ENCODE measurements around the gene HOXA13.

Gene HOXA13

GRCh38 chr7:27155816-27156507, 43.9 kb downstream of the HOXA13 start (continued):
- no peak for TF ChIP-seq ZNF518A (tag by site-specific recombination; conservative IDR thresholded peaks at IDR 0.05; ENCODE audit: low read depth)
- no peak for TF ChIP-seq TRIM28 (IDR thresholded peaks at IDR 0.05; ENCODE audit: borderline replicate concordance, low read length)
- TF ChIP-seq, protein P1, sequence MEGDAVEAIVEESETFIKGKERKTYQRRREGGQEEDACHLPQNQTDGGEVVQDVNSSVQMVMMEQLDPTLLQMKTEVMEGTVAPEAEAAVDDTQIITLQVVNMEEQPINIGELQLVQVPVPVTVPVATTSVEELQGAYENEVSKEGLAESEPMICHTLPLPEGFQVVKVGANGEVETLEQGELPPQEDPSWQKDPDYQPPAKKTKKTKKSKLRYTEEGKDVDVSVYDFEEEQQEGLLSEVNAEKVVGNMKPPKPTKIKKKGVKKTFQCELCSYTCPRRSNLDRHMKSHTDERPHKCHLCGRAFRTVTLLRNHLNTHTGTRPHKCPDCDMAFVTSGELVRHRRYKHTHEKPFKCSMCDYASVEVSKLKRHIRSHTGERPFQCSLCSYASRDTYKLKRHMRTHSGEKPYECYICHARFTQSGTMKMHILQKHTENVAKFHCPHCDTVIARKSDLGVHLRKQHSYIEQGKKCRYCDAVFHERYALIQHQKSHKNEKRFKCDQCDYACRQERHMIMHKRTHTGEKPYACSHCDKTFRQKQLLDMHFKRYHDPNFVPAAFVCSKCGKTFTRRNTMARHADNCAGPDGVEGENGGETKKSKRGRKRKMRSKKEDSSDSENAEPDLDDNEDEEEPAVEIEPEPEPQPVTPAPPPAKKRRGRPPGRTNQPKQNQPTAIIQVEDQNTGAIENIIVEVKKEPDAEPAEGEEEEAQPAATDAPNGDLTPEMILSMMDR (tag by site-specific recombination; IDR thresholded peaks at IDR 0.05), result no peak; the same call in 1 of the 2 replicates
- TF ChIP-seq, protein P2, sequence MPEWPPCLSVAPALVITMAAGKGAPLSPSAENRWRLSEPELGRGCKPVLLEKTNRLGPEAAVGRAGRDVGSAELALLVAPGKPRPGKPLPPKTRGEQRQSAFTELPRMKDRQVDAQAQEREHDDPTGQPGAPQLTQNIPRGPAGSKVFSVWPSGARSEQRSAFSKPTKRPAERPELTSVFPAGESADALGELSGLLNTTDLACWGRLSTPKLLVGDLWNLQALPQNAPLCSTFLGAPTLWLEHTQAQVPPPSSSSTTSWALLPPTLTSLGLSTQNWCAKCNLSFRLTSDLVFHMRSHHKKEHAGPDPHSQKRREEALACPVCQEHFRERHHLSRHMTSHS (tag by site-specific recombination; IDR thresholded peaks at IDR 0.05), result no peak
- peak; percentile 51; the same call in 1 of the 2 replicates for TF ChIP-seq WT1 (tag by site-specific recombination; IDR thresholded peaks at IDR 0.05)
- no peak for TF ChIP-seq ZNF596 (tag by site-specific recombination; IDR thresholded peaks at IDR 0.05)
- no peak for TF ChIP-seq ZNF140 (tag by site-specific recombination; IDR thresholded peaks at IDR 0.05)
- TF ChIP-seq ZNF768 (tag by site-specific recombination; IDR thresholded peaks at IDR 0.05), result no peak
- TF ChIP-seq ZNF510 (tag by site-specific recombination; IDR thresholded peaks at IDR 0.05; ENCODE audit: insufficient replicate concordance), result no peak
- TF ChIP-seq HOXD13 (CRISPR knock-in tag; IDR thresholded peaks at IDR 0.05; ENCODE audit: borderline replicate concordance), result no peak
- TF ChIP-seq ZNF335 (tag by site-specific recombination; conservative IDR thresholded peaks at IDR 0.05), result no peak; the same call in 1 of the 2 replicates
- no peak for TF ChIP-seq ZNF292 (tag by site-specific recombination; IDR thresholded peaks at IDR 0.05; ENCODE audit: borderline replicate concordance, low read depth)
- no peak for TF ChIP-seq ZNF514 (tag by site-specific recombination; IDR thresholded peaks at IDR 0.05)
- TF ChIP-seq, protein P3, sequence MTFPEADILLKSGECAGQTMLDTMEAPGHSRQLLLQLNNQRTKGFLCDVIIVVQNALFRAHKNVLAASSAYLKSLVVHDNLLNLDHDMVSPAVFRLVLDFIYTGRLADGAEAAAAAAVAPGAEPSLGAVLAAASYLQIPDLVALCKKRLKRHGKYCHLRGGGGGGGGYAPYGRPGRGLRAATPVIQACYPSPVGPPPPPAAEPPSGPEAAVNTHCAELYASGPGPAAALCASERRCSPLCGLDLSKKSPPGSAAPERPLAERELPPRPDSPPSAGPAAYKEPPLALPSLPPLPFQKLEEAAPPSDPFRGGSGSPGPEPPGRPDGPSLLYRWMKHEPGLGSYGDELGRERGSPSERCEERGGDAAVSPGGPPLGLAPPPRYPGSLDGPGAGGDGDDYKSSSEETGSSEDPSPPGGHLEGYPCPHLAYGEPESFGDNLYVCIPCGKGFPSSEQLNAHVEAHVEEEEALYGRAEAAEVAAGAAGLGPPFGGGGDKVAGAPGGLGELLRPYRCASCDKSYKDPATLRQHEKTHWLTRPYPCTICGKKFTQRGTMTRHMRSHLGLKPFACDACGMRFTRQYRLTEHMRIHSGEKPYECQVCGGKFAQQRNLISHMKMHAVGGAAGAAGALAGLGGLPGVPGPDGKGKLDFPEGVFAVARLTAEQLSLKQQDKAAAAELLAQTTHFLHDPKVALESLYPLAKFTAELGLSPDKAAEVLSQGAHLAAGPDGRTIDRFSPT (tag by site-specific recombination; IDR thresholded peaks at IDR 0.05), result 0 out of 2 replicates have a peak, but pooled peaks have one; percentile 41
- no peak for TF ChIP-seq ZNF416 (tag by site-specific recombination; IDR thresholded peaks at IDR 0.05)
- TF ChIP-seq, protein P4, sequence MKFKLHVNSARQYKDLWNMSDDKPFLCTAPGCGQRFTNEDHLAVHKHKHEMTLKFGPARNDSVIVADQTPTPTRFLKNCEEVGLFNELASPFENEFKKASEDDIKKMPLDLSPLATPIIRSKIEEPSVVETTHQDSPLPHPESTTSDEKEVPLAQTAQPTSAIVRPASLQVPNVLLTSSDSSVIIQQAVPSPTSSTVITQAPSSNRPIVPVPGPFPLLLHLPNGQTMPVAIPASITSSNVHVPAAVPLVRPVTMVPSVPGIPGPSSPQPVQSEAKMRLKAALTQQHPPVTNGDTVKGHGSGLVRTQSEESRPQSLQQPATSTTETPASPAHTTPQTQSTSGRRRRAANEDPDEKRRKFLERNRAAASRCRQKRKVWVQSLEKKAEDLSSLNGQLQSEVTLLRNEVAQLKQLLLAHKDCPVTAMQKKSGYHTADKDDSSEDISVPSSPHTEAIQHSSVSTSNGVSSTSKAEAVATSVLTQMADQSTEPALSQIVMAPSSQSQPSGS (tag by site-specific recombination; IDR thresholded peaks at IDR 0.05; ENCODE audit: low read depth), result no peak
- TF ChIP-seq ZNF521 (tag by site-specific recombination; IDR thresholded peaks at IDR 0.05), result no peak
- TF ChIP-seq ZBTB8A (tag by site-specific recombination; IDR thresholded peaks at IDR 0.05), result peak; percentile 89
- TF ChIP-seq ZNF777 (tag by site-specific recombination; IDR thresholded peaks at IDR 0.05; ENCODE audit: borderline replicate concordance), result no peak
- no peak for TF ChIP-seq ZIC2 (tag by site-specific recombination; IDR thresholded peaks at IDR 0.05)
- peak; percentile 13; the same call in 1 of the 2 replicates for TF ChIP-seq ZNF2 (tag by site-specific recombination; IDR thresholded peaks at IDR 0.05)
- no peak for TF ChIP-seq ZNF548 (tag by site-specific recombination; IDR thresholded peaks at IDR 0.05)
- TF ChIP-seq ZNF366 (tag by site-specific recombination; conservative IDR thresholded peaks at IDR 0.05), result peak; percentile 88
- no peak for TF ChIP-seq ZNF660 (tag by site-specific recombination; IDR thresholded peaks at IDR 0.05)
- no peak for TF ChIP-seq ZNF114 (tag by site-specific recombination; IDR thresholded peaks at IDR 0.05)
- TF ChIP-seq ZNF223 (tag by site-specific recombination; IDR thresholded peaks at IDR 0.05), result no peak
- TF ChIP-seq TCF7L2 (IDR thresholded peaks at IDR 0.05; ENCODE audit: borderline replicate concordance, low read depth, low read length), result no peak
- TF ChIP-seq OSR2 (tag by site-specific recombination; IDR thresholded peaks at IDR 0.05), result peak; percentile 76
